Effector CD4-positive, alpha-beta T cell (primary cell): Measurements from ENCODE around the gene PEX19.
"Not testable (repeated sequence)": the region's sequence is repeated elsewhere in the genome, so short reads cannot be mapped to it uniquely, and the experiment has no call there.

ENCODE experiments used
- DNase-seq: peaks from one replicate; pipeline ENCODE4 v3.0.0-alpha.2; 2020
- total RNA-seq: gene quantifications from one replicate; lab custom pipeline; 2026; lab: John Stamatoyannopoulos, UW

Gene PEX19, protein sequence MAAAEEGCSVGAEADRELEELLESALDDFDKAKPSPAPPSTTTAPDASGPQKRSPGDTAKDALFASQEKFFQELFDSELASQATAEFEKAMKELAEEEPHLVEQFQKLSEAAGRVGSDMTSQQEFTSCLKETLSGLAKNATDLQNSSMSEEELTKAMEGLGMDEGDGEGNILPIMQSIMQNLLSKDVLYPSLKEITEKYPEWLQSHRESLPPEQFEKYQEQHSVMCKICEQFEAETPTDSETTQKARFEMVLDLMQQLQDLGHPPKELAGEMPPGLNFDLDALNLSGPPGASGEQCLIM
- total RNA-seq: 19.5 reads per million, percentile 46 among the genes with 10 or more reads in this experiment

- DNase-seq: peak; percentile 91
These were observed at the start of gene PEX19 for GRCh38 chr1:160284782-160285344. Gene PEX19 (minus strand): TSS chr1:160285133. CDS start chr1:160285124, 9 bp downstream.

- DNase-seq: no peak
These were observed 47.6 kb upstream of the PEX19 start for GRCh38 chr1:160332516-160332915.

DNA sequence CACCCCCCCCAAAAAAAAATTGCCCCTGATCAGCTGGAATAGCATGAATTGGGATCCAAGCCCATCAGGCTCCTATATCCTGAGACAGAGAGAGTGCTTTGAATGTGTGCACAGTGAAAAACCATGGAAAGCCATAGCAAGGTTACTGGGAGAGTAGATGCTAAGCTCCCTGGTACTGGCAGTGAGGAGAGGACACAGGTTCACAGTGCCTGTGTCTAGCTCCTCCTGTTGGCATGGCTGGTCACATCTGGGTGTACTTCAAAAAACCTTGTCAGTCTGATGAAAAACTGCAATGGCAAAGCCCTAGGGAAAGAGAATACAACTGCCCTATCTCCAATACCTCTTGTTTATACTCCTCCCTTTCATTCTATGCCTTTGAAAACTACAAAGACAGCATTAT, 45.2 kb upstream of the PEX19 start:
- no peak for DNase-seq

DNA sequence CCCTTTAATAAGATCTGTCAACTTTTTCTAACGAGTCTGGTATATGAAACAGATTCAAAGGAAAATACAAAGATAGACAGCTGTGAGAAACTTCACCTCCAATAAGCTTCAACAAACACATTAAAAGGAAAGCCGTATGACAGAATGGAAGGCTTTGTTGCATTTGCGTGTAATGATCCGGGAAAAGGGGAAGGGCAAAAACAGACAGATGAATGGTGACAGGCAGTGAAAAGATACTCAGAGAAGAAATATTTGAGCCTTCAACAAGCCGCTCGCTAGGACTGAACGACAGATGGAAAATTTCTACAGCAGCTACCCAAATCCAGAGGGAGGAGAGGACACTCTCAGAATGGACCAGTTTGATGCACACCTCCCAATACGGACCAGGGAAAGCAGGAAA, 43.3 kb upstream of the PEX19 start:
- no peak for DNase-seq

GRCh38 chr1:160326418-160326817, 41.5 kb upstream of the PEX19 start:
- DNase-seq: no peak

GRCh38 chr1:160325252-160325651, 40.3 kb upstream of the PEX19 start:
- DNase-seq: no peak

GRCh38 chr1:160322831-160323230, 37.9 kb upstream of the PEX19 start:
- no peak for DNase-seq

GRCh38 chr1:160315359-160315758, 30.4 kb upstream of the PEX19 start:
- no peak for DNase-seq

- no peak for DNase-seq
These were observed 24.6 kb upstream of the PEX19 start for GRCh38 chr1:160309571-160309970.

DNA sequence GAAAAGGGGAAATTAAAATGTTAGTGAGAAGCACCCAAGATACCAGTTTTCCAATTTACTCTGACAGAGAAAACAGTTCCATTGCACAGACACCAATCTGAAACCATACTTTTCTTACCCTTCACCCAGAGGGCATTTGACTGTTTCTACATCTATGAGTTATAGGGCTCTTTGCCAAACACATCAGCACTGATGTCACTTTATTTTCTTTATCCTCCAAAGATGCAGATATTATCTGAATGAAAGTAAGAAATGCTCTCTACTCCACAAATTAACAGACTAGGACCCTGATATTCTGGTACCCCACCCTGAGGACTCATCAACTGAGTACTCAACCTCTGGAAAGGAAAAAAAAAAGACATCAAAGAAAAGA, 24.2 kb upstream of the PEX19 start:
- DNase-seq: no peak

DNA sequence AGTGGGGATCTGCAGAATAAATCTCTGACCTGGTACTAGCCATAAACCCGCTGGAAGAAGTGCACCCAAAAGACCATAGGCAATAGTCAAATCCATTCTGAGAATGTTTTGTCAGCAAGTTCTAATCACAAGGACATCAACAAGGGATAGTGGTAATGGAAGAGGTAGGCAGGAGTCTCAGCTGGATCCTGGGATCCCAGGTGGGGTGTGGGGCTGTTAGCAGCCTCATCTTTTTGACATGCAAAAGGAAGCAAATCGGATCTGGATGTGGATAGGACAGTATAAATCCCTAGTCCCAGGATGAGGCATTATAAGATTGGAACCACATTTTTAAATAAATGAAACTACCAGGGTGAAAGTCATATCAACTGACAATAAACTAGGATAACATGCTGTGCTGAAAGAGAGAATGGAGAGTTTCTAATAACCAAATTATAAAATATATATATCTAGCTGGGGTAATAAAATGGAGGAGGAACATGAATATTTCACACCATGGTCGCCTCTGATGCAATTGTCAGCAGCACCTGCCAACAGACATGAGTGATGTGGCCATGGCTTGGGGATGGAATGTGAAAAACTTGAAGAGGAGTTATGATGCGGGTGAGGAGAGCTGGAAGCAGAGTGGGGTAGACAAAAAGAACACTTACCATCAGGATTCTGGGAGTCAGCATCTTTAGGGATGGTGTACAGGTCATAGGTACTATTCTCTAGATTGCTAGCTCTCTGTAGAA, 23.7 kb upstream of the PEX19 start:
- no peak for DNase-seq

DNA sequence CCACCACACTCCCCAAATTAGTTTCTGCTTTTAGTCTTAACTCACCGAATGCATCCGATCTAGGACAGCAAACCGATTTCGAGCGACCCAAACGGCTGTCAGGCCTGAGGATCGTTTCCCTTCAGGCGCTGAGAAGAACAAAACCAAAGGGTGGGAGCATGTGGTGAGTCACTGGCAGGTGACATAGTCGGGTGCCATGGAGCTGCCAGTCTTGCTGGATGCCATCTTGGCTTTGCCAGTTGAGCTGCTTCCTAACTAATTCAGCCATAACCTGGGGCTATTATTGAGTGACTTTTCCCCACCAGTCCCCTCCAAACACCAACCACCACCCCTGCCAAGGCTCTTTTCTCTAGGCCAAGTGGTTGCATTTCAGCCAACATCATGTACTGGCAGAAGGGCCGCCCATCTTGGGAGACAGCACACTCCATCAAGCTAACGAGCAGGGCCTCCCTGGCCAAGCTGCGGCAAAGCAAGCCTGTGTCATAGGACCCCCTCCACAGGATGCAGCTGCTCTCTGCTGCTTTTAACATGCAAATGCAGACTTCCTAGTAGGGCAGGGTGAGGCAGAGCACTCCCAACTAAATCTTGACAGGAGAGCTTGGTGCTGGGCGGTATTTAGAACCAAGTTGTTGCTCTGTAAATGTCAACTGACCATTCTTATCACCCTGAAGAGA, 22.3 kb upstream of the PEX19 start:
- DNase-seq: no peak

- no peak for DNase-seq
These were observed 15.2 kb upstream of the PEX19 start for GRCh38 chr1:160300173-160300572.

GRCh38 chr1:160296036-160296435, 11.1 kb upstream of the PEX19 start:
- no peak for DNase-seq

GRCh38 chr1:160293020-160293968, 8.4 kb upstream of the PEX19 start:
- DNase-seq: no peak

- peak; percentile 56 for DNase-seq
These were observed 6.6 kb upstream of the PEX19 start for GRCh38 chr1:160291248-160292220.

DNA sequence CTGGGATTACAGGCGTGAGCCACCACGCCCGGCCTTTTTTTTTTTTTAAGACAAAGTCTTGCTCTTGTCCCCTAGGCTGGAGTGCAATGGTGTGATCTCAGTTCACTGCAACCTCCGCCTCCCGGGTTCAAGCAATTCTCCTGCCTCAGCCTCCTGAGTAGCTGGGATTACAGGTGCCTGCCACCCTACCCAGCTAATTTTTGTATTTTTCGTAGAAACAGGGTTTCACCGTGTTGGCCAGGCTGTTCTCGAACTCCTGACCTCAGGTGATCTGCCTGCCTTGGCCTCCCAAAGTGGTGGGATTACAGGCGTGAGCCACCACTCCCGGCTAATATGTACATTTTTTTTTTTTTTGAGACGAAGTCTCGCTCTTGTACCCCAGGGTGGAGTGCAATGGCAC, 2.8 kb upstream of the PEX19 start:
- DNase-seq: not testable (repeated sequence)

DNA sequence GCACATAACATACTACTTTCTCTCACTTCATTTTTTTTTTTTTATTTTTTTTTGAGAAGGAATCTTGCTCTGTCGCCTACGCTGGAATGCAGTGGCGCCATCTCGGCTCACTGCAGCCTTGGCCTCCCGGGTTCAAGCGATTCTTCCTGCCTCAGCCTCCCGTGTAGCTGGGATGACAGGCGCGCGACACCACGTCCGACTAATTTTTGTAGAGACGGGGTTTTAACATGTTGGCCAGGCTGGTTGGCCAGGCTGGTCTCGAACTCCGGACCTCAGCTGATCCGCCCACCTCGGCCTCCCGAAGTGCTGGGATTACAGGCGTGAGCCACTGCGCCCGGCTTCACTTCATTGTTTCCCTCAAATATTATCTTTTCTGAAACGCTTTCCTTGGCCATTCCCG, 573 bp upstream of the PEX19 start:
- no peak for DNase-seq

DNA sequence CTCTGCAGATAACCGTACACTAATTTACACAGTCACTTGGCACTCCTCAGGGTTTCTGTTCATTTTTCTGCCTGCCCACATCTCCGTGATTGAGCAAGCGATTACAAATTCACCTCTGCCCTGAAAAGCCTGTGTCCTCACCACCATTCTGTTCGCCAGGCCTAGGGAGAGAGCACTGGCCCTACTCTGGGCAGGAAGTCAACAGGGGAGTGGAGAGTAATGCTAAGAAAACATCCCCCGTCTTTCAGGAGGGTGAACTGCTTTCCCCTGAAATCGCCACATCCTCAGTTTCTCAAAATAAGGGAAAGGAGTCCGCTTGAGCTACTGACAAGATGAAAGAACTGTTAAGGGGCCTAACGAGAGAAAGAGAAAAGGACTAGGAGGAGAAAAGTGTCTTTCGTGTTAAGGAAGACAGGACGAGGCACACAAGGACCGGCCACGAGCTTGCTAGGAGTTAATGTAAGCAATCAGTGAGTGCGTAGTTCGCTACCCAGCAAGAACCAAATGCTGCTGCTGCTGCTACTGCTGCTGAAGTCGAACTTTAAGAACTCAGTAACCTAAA, 632 bp downstream of the PEX19 start:
- no peak for DNase-seq

DNA sequence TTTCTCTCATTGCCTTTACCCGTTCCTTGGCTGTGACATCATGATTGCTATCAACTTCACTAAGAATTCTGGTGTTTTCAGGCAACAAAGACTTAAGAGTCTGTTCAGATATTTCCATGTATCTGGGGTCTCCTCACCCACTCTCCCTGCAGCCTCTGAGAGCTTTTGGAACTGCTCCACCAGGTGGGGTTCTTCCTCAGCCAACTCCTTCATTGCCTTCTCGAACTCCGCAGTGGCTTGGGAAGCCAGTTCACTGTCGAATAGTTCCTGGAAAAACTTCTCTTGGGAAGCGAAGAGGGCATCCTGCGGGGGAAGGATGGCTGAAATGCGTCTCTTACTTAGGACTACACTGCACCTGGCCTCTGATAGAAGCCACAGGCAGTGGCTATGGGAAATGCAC, 2.1 kb downstream of the PEX19 start:
- DNase-seq: no peak

DNA sequence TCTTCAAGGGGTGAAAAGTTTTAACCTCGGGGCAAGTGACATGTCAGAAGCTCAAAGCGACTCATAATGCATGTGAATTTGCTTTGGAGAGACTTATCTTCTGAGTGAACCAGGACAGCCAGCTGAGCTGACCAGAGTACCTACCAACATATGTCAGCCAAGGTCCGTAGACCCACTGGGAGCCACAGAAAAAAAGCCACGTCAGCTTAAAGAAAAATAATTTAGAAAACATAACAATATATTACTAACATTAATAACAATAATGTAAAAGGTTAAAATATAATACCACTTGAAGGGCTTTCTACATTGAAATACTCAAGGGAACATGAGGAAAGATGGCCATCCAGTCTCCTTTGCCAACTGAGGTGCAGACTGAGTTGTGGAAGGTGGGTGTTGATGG, 6.9 kb downstream of the PEX19 start:
- DNase-seq: no peak
